Kasumi-1 (cell line): Measurements from ENCODE around the gene KIF5C.

Experiments
- DNase-seq, 2 experiments: peaks; one replicate each; lab custom pipeline; 2025; lab: John Stamatoyannopoulos, UW

Gene KIF5C

GRCh38 chr2:149017116-149017985 is 142.3 kb downstream of the KIF5C start:
- DNase-seq = peak; percentile 88

DNA sequence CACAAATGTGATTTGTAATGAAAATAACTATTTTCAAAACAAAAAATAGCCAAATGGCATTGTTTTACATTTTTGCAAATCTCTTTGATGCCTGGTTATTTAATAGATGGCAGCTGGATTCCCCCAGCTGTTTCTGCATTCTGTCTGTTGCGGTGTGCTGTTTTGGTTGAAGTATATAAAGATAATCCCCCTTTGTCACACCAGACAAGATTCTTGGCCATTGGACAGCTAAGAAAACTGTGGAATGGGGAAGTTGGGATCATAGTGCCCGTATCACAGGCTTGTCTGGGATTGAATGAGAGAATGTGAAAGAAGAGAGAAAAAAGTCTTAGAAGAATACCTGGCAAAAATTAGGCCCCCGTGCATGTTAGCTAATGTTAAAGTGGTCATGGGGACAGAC is 144.0 kb downstream of the KIF5C start:
- no peak for DNase-seq

GRCh38 chr2:149019768-149020167 is 144.7 kb downstream of the KIF5C start:
- DNase-seq = no peak

DNA sequence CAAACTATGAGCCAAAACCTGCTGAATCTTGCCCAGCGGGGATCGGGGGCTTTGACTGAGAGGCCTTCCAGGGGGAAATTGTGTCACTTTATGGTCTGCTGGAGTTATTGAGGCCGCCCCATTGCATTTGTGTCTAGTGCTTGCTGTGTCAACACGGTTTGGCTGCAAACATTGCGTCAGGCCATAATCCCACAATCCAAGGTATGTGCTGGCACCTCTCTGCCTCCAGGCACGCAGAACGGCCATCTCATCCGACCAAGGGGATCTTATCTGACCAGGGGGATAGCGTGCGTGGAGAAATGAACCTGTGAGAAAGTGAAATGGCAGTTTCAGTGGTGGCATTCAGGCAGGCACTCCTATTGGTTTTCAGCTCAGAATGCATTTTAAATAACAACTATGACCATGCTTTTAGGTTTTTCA is 145.4 kb downstream of the KIF5C start:
- no peak for DNase-seq

DNA sequence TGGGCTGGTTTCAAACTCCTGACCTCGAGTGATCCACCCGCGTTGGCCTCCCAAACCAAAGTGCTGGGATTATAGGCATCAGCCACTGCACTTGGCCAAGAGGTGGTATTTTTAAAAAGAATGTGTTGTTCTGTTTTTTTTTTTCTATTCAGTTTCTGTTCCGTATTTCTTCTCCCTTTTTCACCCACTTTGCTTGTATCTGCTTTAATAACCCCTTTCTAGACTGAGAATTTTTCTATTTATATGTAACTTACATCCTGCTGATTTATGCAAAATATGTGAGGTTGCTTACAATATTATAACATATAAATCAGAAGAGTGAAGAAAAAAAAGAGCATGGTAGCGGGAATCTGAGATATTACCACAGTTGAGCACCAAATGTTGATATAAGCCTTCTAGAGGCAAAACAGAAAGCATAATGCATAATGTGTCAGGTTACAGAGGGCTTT is 146.3 kb downstream of the KIF5C start:
- DNase-seq = no peak

DNA sequence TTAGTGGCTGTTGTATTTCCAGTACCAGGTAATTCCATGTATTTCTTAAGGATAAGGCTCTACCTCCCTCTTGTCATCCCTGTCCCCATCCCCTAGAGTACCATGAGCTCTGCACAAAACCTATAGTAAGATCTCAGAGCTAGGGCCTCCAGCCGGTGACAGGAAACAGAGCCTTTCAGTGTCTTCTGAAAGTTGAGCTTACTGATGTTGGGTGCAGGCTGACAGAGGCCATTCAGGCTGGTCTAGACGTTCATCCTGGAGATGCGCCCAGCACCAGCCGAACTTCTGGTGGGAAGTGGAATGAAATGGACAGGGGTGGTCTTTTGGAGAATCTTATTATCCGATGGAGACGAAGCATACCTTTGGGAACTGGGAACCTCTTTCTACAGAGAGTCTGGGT is 146.7 kb downstream of the KIF5C start:
- no peak for DNase-seq

- DNase-seq = no peak
Observed at GRCh38 chr2:149023091-149023490, 148.1 kb downstream of the KIF5C start.

- no peak for DNase-seq
Observed at GRCh38 chr2:149027590-149028250, 152.7 kb downstream of the KIF5C start.

DNA sequence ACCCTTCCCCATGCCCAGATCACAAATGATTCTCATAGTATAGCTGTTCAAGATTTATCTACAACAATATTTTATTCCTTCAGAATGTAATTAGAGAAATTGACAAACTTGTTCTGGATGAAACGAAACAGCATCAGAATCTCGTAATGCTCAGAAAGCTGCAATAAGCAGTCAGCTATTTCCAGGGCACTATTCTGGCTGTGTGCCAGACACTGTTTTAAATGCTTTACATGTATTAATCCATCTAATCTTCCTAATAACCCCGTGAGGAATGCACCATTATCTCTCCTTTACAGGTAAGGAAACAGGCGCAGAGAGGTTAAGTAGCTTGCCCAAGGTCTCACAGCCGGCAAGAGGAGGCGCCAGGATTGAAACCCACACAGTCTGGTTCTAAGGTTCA is 153.3 kb downstream of the KIF5C start:
- DNase-seq = no peak

DNA sequence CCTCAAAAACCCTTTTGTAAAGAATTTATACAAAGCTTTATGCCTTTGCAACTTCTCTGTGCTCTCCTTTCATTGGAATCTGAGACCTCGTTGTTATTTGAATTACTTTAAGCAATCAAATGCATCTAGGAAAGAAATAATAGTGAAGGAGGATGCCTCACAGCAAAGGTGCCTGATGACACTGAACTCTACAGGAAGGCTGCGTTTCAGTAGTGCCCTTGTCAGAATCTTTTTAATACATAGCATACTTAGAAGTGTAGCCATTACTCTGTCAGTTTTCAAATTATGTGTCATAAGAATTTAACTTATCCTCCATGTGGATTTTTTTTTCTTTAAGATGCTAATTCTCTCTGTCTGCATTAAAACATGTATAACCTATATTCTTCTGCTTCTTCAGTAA is 153.9 kb downstream of the KIF5C start:
- no peak for DNase-seq

- no peak for DNase-seq
Observed at GRCh38 chr2:149029307-149029965, 154.4 kb downstream of the KIF5C start.

DNA sequence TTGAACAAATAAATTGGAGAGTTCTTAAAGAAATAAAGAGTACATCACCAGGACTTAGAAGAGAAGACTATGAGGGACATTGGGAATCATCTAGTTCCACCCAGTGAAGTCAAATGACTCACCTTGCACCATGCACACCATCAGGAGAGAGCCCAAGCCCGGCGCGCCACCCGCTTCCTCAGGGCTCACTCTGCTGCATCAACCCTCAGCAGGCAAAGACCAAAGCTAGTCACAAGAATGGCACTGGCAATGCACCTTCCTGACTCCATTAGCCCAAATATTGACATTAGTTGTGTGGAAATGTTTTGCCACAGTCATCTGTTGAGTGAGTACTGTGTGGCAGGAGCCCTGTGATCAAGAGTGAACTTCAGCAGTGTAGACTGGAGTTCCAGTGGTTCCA is 156.4 kb downstream of the KIF5C start:
- no peak for DNase-seq

GRCh38 chr2:149033716-149034115 is 158.7 kb downstream of the KIF5C start:
- no peak for DNase-seq

DNA sequence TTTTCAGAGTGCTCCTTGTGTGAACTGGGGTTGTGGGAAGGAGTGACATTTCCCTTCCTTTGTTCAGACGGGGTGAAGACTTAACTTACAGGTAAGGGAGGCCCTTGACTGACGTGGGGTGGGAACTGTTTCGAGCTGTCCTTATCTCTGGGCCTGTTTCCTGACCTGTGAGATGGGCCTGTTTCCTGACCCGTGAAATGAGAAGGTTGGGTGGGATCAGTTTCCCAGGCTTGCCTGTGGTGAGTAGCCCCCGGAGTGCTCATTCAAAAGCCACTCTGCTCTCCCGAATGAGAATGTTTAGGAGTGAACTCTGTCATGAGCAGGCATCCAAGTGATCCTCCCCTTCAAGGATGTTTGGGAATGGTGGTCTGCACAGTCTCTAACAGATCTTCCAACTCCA is 159.4 kb downstream of the KIF5C start:
- no peak for DNase-seq

DNA sequence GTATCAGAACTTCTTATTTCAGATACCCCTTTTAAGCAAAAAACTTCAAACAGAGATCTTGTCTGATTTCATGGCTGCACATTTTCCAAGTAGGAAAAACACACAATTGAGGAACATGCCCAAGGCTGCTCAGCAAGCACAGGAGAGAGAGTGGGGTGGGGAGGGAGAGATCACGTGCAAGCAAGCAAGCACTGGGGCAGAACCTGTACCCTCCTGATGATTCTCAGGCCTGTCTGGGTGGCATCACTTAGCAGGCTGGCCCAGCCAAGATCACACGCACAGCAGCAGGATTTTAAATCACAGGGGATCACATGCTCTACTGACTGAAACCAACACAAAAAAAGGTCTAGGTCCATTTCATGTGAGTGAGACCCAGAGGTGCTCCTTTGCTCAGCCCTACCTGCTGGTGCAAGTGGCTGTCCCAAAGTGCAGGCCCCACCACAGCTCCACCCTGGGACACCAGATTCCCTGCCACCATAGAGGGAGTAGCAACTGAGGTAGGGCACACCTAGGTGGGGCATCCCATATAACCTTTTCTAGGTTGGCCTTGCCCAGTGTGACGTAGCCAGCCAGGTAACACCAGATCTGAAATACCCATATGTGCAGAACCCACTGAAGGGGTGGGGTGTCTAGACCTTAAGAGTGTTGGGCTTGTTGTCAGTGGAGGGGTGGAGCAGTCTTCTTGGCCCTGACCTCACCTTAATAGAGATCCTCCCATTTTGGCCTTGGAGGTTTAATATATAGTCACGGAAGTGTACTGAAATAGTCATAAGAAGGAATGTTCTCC is 161.7 kb downstream of the KIF5C start:
- DNase-seq = no peak

DNA sequence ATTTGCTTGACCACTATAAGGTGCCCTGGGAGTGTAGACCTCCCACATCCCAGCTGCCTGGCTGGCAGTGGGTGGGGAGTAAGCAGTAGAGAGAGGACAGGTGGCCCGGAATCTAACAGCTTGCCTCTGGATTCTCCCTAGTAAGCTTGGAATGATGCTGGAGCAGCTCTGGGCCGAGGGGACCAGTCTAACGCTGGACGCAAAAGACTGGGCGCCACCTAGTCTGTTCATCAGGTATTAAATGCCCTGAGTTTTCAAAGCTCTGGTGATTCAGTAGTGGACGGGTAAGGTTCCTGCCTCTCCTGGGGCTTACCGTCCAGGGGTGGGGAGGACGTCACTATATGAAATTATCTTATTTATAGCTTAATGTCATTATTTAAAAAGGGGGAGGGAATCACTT is 162.8 kb downstream of the KIF5C start:
- no peak for DNase-seq

GRCh38 chr2:149038442-149039212 is 163.6 kb downstream of the KIF5C start, which contains the start of gene LYPD6B:
Gene LYPD6B (plus strand): TSS chr2:149038699. CDS start chr2:149130949, 92,250 bp downstream.
- no peak for DNase-seq

- no peak for DNase-seq
Observed at GRCh38 chr2:149039213-149039724, 164.2 kb downstream of the KIF5C start.

DNA sequence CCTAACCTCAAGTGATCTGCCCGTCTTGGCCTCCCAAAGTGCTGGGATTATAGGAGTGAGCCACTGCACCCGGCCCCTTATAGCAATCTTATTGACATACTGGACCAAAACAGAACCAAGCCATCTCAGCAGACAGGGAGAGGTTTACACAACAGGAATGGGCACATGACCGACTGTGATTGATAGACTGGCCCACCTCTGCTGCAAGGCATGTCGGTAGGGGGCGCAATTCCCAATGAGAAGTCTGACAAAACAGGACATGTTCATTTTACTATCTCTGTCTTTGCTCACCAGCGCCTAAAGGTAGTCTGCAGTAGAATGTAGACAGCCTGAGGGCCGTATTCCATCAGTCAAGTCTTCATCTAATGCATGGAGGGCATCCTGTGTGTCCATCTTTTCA is 165.4 kb downstream of the KIF5C start:
- DNase-seq = peak; percentile 33 to 35

DNA sequence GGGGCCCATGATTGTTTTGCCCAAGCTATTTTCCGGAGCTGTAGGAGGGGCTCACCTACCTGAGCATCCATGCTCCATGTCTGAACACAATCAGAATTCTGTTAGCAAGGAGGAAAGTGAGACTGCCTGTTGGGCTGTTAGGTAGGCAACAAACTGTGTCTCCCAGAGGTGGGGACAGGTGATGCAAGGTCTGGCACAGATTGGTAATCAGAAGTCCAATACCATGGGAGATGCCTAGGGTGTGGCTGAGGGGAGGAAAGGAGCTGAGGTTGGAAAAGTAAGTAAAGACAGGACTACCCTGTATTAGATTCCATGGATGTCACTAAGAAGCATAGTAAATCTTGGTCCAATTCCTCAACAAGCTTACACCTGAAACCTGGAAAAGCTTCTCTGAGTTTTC is 166.5 kb downstream of the KIF5C start:
- no peak for DNase-seq

DNA sequence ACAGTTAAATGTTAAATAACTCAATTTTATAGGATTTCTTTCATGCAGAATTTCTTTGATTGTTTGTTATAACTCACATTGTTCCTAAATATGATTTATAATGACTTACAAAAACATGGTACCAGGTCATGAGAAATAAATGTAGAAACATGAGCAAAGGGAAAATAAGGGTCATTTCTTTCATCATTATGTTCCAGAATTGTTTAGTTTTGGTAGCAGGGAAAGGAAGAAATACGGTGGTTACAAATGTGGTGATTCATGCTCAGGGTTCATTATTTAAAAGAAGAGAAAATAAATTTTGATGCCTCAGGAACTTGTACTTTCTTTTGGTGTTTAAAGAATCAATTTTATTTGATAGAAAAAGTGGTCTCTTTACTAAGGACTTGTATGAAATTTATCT is 167.9 kb downstream of the KIF5C start:
- DNase-seq = no peak
